Measurements from ENCODE around the gene STX1A. TPM values are rescaled to one million over a fixed set of nuclear protein-coding genes. Genes with fewer than 3 reads are reported as not detected.
A peak's percentile ranks its signal among the peaks of the same experiment; 100 is the strongest.
"Not testable (repeated sequence)": the region's sequence is repeated elsewhere in the genome, so short reads cannot be mapped to it uniquely, and the experiment has no call there.

The STX1A gene
- total RNA-seq, 2 experiments from 2014 or later = 23.7 to 24.1 TPM

DNA sequence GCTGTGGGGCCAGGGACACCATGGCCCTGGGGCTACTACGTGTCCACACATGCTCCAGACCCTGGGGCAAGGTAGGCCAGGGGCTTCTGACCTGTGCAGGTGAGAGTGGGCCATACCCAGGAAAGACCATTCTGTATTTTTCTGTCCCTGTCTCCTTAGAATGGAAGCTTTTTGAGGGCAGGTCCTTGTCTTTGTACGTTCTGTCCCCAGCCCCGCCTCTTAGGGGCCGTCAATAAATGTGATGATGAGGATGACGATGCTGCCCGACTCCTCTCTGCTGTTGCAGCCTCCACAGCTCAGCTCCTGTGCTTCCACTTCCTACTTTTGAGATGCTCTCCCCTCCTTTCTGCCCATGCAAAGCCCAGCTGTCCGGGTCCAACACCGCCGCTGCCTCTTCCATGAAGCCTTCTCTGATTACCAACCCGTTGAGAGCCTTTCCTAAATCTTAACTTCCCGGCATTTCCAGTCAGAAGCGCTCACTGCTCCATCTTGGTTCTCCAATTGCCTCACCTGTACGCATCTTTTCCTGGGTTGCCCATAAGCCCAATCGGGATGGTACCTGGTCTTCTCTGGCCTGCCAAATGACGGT is 47.5 kb downstream of the STX1A start:
- H3K4me3 Mint-ChIP-seq = no peak overlapping the region
- no peak for DNase-seq
- no peaks in the 10 kb centered on the region for H3K9me3 Mint-ChIP-seq
- H3K36me3 Mint-ChIP-seq (ENCODE audit: low read depth) = no peaks in the 10 kb centered on the region
- CTCF ChIA-PET = interaction anchor here (1.2 to 1.5 kb wide), 2 partner anchors 65 kb away, joined by 3 to 4 read pairs; no protein-coding TSS in a partner anchor
- intact Hi-C loops (cut with micrococcal nuclease) = no loop called here
- no peak overlapping the region for H3K27ac Mint-ChIP-seq
- H3K4me1 Mint-ChIP-seq (ENCODE audit: low read depth) = peaks cover 6% of the 10 kb centered on the region
- peaks cover 16% of the 10 kb centered on the region for H3K27me3 Mint-ChIP-seq (ENCODE audit: low read depth)

DNA sequence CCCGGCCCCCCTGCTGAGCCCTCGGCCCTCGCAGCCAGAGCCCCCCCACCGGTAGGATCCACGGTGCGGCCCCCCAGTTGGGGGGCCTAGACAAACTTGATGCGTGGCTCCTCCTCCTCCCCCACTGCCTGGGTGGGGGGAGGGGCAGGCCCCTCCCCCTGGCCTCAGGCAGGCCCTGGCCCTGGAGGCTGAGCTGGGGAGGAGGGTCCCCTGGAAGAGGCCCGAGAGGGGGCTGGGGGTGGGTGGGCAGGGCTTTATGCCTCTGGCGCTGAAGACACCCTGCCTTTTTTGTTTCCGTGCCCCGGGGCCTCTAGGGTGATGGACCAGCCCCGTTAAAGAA is 48.2 kb downstream of the STX1A start:
- Mint-ChIP-seq H3K27me3 (ENCODE audit: low read depth) (peaks cover 16% of the 10 kb centered on the region), H3K36me3 (ENCODE audit: low read depth) (no peaks in the 10 kb centered on the region), H3K4me1 (ENCODE audit: low read depth) (peaks cover 6% of the 10 kb centered on the region), H3K27ac (no peak overlapping the region), H3K4me3 (no peak overlapping the region), H3K9me3 (no peaks in the 10 kb centered on the region)
- CTCF ChIA-PET = interaction anchor here (0.5 to 1.5 kb wide), 2 partner anchors 64 to 136 kb away, joined by 3 to 4 read pairs; no protein-coding TSS in a partner anchor
- DNase-seq = no peak
- intact Hi-C loops (cut with micrococcal nuclease) = no loop called here

DNA sequence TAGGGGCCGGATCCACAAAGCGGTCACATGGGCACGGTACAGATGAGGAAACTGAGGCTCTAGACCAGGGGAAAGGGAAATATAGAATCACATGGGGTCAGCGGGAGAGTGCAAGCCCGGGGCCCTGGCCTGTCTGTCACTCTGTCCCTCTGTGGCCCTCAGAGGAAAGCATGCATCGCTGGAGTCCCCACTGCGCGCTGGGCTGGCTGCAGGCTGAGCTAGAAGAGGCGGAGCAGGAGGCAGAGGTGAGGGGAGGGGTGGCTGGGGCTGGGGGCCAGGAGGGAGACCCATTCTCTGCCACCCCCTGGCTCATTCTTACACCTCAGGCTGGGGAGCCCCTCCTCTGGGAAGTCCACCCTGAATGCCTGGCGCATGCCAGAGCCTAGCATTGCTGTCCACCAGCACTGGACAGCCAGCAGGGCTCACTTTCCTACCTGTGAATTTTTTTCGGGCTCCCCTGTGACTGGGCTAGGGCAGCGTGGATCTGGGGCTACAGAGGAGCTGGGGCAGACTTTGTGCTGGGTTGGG is 49.5 kb downstream of the STX1A start:
- intact Hi-C loops (cut with micrococcal nuclease) = loop anchor here (5.0 kb wide), 1 partner anchor 172 kb away; the partner anchor contains the start of gene METTL27
- Mint-ChIP-seq H3K27ac (no peak overlapping the region), H3K9me3 (no peaks in the 10 kb centered on the region), H3K4me3 (no peak overlapping the region), H3K36me3 (ENCODE audit: low read depth) (no peaks in the 10 kb centered on the region), H3K27me3 (ENCODE audit: low read depth) (peaks cover 18% of the 10 kb centered on the region), H3K4me1 (ENCODE audit: low read depth) (peaks cover 8% of the 10 kb centered on the region)
- CTCF ChIA-PET = interaction anchor here (2.2 kb wide), 1 partner anchor 63 kb away, joined by 11 read pairs; no protein-coding TSS in a partner anchor
- no peak for DNase-seq

- H3K4me1 Mint-ChIP-seq (ENCODE audit: low read depth) = peaks cover 8% of the 10 kb centered on the region
- no peak overlapping the region for H3K27ac Mint-ChIP-seq
- CTCF ChIA-PET = interaction anchor here (1.5 to 2.2 kb wide), 3 partner anchors 22 to 64 kb away, joined by 4 to 11 read pairs (median 8); no protein-coding TSS in a partner anchor
- intact Hi-C loops (cut with micrococcal nuclease) = loop anchor here (5.0 kb wide), 1 partner anchor 173 kb away; the partner anchor contains the start of gene METTL27
- no peaks in the 10 kb centered on the region for H3K36me3 Mint-ChIP-seq (ENCODE audit: low read depth)
- peaks cover 22% of the 10 kb centered on the region for H3K27me3 Mint-ChIP-seq (ENCODE audit: low read depth)
- no peaks in the 10 kb centered on the region for H3K9me3 Mint-ChIP-seq
- no peak for DNase-seq
- H3K4me3 Mint-ChIP-seq = no peak overlapping the region
These were observed 50.2 kb downstream of the STX1A start for GRCh38 chr7:73669288-73669701.

DNA sequence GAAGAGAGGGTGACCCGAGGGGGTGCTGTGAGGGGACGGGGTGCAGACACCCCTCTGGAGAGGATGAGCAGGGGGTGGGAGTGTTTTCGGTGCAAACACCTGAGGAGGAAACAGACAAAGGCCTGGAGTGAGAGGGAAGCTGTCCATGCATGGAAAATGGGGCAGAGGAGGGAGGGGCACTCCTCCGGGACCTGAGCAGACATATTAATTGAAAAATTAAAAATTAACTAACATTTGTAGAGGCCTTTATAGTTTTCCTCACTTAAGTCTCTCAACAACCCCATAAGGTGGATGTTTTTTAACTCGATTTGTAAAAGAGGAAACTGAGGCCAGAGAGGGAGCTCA is 50.6 kb downstream of the STX1A start:
- no peak for DNase-seq
- H3K27me3 Mint-ChIP-seq (ENCODE audit: low read depth) = peaks cover 25% of the 10 kb centered on the region
- H3K4me1 Mint-ChIP-seq (ENCODE audit: low read depth) = peaks cover 8% of the 10 kb centered on the region
- H3K4me3 Mint-ChIP-seq = no peak overlapping the region
- H3K9me3 Mint-ChIP-seq = no peaks in the 10 kb centered on the region
- no peaks in the 10 kb centered on the region for H3K36me3 Mint-ChIP-seq (ENCODE audit: low read depth)
- CTCF ChIA-PET = interaction anchor here (1.1 to 2.2 kb wide), 5 partner anchors 22 to 82 kb away, joined by 3 to 11 read pairs (median 4); no protein-coding TSS in a partner anchor
- intact Hi-C loops (cut with micrococcal nuclease) = loop anchor here (5.0 kb wide), 1 partner anchor 173 kb away; the partner anchor contains the start of gene METTL27
- H3K27ac Mint-ChIP-seq = no peak overlapping the region

GRCh38 chr7:73668103-73668885 is 51.2 kb downstream of the STX1A start:
- DNase-seq = no peak
- Mint-ChIP-seq H3K4me1 (ENCODE audit: low read depth) (peaks cover 8% of the 10 kb centered on the region), H3K4me3 (peak overlapping the region; percentile 47), H3K9me3 (peaks cover under 1% of the 10 kb centered on the region), H3K27ac (no peak overlapping the region), H3K36me3 (ENCODE audit: low read depth) (no peaks in the 10 kb centered on the region), H3K27me3 (ENCODE audit: low read depth) (peaks cover 29% of the 10 kb centered on the region)
- CTCF ChIA-PET = interaction anchor here (0.7 to 2.2 kb wide), 12 partner anchors 10 to 81 kb away, joined by 3 to 11 read pairs (median 4); no protein-coding TSS in a partner anchor
- intact Hi-C loops (cut with micrococcal nuclease) = loop anchor here (5.0 kb wide), 1 partner anchor 174 kb away; the partner anchor contains the start of gene METTL27

GRCh38 chr7:73667344-73668102 is 51.9 kb downstream of the STX1A start, which contains the start of gene VPS37D:
Gene VPS37D, plus strand, starts transcription at chr7:73667831. Its CDS starts 128 bp downstream, at chr7:73667959.
- intact Hi-C loops (cut with micrococcal nuclease) = loop anchor here (1.0 to 5.0 kb wide), 7 partner anchors 16 to 175 kb away; partner anchors contain the start of genes ABHD11, BUD23, DNAJC30 and METTL27
- no peaks in the 10 kb centered on the region for H3K36me3 Mint-ChIP-seq (ENCODE audit: low read depth)
- H3K27me3 Mint-ChIP-seq (ENCODE audit: low read depth) = peaks cover 34% of the 10 kb centered on the region
- peaks cover 6% of the 10 kb centered on the region for H3K9me3 Mint-ChIP-seq
- no peak within 1 kb of the TSS for H3K27ac Mint-ChIP-seq
- peak within 1 kb of the TSS; percentile 63 for H3K4me3 Mint-ChIP-seq
- peaks cover 8% of the 10 kb centered on the region for H3K4me1 Mint-ChIP-seq (ENCODE audit: low read depth)
- peak; percentile 91 for DNase-seq
- CTCF ChIA-PET = interaction anchor here (0.7 to 2.2 kb wide), 13 partner anchors 11 to 80 kb away, joined by 3 to 11 read pairs (median 4); no protein-coding TSS in a partner anchor

DNA sequence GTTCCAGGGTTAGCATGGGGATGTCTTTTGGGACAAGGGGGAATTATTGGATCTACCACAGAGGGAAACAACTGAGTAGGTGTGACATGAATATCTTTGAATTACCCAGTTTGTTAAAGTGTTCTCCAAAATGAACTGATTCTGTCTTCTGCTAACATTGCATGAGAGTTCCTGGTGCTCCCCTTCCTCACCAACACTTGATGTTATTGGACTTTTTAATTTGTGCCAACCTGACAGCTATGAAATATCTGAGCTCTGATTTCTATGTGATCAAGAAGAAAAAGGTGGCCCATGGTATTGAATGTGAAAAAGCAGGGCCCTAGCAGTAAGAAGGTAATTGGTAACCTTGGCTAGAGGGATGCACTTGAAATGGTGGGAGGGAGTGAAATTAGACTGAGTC is 56.4 kb downstream of the STX1A start:
- H3K4me1 Mint-ChIP-seq (ENCODE audit: low read depth) = peaks cover 4% of the 10 kb centered on the region
- peaks cover 22% of the 10 kb centered on the region for H3K27me3 Mint-ChIP-seq (ENCODE audit: low read depth)
- H3K9me3 Mint-ChIP-seq = peaks cover 6% of the 10 kb centered on the region
- intact Hi-C loops (cut with micrococcal nuclease) = no loop called here
- no peak overlapping the region for H3K4me3 Mint-ChIP-seq
- H3K36me3 Mint-ChIP-seq (ENCODE audit: low read depth) = no peaks in the 10 kb centered on the region
- DNase-seq = no peak
- no peak overlapping the region for H3K27ac Mint-ChIP-seq
- CTCF ChIA-PET = interaction anchor here (2.3 kb wide), 1 partner anchor 56 kb away, joined by 9 read pairs; no protein-coding TSS in a partner anchor

- CTCF ChIA-PET = interaction anchor here (0.7 kb wide), 1 partner anchor 39 kb away, joined by 3 read pairs; no protein-coding TSS in a partner anchor
These were observed 58.9 kb downstream of the STX1A start for GRCh38 chr7:73660594-73660993.

GRCh38 chr7:73659983-73660382 is 59.5 kb downstream of the STX1A start:
- Mint-ChIP-seq H3K27me3 (ENCODE audit: low read depth) (peaks cover 20% of the 10 kb centered on the region), H3K4me1 (ENCODE audit: low read depth) (no peaks in the 10 kb centered on the region)

More at GRCh38 chr7:73660594-73660993, 58.9 kb downstream of the STX1A start:
- H3K9me3 Mint-ChIP-seq; DNase-seq; H3K36me3 Mint-ChIP-seq (ENCODE audit: low read depth); H3K4me3 Mint-ChIP-seq; H3K27ac Mint-ChIP-seq; H3K4me1 Mint-ChIP-seq (ENCODE audit: low read depth); intact Hi-C loops (cut with micrococcal nuclease): not testable (repeated sequence)
- peaks cover 20% of the 10 kb centered on the region for H3K27me3 Mint-ChIP-seq (ENCODE audit: low read depth)

GRCh38 chr7:73655309-73655708 is 64.2 kb downstream of the STX1A start:
- H3K4me1 Mint-ChIP-seq (ENCODE audit: low read depth); intact Hi-C loops (cut with micrococcal nuclease); H3K36me3 Mint-ChIP-seq (ENCODE audit: low read depth); DNase-seq; CTCF ChIA-PET; H3K9me3 Mint-ChIP-seq; H3K27ac Mint-ChIP-seq; H3K4me3 Mint-ChIP-seq: not testable (repeated sequence)
- H3K27me3 Mint-ChIP-seq (ENCODE audit: low read depth) = peaks cover 13% of the 10 kb centered on the region

More at GRCh38 chr7:73659983-73660382, 59.5 kb downstream of the STX1A start:
- no peak overlapping the region for H3K27ac Mint-ChIP-seq
- no peak overlapping the region for H3K4me3 Mint-ChIP-seq
- peaks cover 6% of the 10 kb centered on the region for H3K9me3 Mint-ChIP-seq
- intact Hi-C loops (cut with micrococcal nuclease) = no loop called here
- CTCF ChIA-PET = interaction anchor here (1.3 kb wide), 1 partner anchor 53 kb away, joined by 3 read pairs; no protein-coding TSS in a partner anchor
- DNase-seq = no peak
- H3K36me3 Mint-ChIP-seq (ENCODE audit: low read depth) = no peaks in the 10 kb centered on the region

All from activated naive CD4-positive, alpha-beta T cell treated with anti-CD3 and anti-CD28 coated beads for 36 hours (primary cell).